ENCODE data around the gene NOSIP.

Gene NOSIP

DNA sequence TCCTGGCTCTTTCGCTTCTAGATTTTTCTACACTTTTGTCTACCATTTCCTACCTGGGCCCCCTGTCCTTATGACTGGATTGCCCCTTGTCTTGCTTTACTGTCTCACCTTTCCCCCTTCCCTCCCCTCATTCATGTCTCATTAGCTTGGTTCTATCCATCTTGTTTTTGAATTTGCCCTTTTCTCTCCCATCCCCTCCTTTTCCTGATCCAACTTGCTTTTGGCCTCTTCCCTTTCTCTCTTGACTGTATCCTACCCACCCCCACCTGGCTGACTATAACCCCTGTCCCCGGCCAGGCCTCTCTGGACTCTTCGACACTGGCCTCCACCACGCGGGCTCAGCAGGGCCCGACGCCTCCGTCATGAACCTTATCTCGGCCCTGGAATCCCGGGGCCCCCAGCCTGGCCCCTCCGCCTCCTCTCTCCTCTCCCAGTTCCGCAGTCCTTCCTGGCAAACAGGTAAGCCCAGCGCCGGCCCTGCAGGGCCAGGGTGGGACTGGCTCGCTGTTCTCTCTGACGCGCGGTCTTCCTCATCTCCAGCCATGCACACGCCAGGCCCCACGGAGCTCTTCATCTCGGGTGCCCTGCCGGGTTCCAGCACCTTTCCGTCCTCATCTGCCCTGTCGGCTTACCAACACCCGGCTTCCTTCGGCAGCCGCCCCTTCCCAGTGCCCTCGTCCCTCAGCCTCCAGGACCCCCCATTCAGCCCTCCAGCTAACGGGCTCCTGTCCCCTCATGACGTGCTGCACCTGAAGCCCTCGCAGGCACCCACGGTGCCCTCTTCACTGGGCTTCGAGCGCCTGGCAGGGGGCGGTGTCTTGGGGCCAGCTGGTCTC lies 14.0 kb upstream of the NOSIP start:
- no peak for DNase-seq

DNA sequence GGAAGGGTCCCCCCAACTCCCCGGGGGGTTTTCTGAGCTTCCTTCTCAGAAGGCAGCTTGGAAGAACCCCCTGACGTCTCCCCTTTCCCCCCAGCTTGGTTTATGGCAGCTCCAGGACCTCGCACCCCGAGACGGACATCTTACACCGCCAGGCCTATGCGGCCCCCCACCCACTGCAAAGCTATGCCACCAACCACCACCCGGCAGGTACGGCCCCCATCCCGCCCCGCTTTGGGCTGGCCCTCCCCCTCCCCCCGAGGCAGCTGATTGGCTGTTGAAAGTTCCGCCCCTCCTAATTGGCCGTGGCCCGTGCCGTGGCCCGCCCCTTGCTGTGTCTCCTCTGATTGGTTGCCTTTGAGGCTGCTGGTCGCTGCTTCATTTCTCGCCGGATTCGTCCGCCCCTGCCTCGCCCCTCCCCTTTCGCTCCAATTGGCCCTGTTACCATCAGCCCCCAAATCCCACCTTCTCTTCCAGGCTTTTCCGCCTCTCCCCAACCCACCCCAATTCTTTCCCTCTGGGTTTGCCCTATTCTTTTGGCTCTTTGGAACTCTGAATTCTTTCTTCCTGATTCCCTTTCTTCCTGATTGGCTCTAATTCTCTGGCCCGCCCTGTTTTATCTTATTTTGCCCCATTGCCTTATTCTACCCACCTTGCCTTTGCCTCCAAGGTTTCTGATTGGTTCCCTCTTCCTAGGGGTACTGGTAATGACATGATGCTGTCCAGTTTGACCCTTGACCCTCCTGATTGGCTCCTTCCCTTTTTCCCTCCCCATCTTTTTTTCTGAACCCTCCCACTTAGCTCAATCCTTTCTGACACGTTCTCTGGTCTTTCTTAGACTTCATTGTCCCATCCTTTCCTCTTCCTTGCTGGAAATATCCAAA lies 13.1 kb upstream of the NOSIP start:
- peak; percentile 48 for DNase-seq

DNA sequence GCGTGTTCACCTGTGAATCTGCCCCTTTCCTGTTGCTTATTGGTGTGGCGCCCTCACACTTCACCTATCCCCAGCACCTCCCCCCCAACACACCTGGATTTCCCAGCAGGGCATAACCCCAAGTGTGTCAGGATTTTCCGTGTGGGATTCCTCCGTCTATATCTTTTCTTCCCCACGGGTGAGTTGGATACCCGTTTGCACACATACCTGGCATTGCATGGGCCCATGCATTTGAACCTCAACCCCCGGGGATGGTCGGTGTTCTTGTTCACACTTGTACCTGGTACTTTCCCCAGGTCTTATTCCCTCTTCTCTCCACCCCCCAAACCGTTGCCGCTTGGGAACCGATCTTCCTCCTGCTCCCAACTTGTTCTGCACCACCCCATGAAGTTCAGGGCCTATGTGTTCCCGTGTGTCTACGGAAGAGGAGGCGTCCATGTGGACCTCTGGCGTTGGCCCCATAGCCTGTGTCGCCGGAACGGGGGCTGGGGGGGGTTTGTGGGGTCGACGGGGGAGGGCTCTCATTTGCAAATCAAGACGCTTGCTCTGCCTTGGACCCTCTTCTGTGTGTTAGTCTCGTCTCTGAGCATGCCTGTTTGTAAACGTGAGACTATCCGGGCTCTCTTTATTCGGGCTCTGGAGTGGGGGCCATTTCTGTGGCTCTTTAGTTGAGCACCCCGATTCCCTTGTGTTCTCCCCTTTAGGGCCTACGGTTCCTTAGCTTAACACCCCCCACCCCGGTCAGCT lies 12.3 kb upstream of the NOSIP start:
- DNase-seq: no peak

DNA sequence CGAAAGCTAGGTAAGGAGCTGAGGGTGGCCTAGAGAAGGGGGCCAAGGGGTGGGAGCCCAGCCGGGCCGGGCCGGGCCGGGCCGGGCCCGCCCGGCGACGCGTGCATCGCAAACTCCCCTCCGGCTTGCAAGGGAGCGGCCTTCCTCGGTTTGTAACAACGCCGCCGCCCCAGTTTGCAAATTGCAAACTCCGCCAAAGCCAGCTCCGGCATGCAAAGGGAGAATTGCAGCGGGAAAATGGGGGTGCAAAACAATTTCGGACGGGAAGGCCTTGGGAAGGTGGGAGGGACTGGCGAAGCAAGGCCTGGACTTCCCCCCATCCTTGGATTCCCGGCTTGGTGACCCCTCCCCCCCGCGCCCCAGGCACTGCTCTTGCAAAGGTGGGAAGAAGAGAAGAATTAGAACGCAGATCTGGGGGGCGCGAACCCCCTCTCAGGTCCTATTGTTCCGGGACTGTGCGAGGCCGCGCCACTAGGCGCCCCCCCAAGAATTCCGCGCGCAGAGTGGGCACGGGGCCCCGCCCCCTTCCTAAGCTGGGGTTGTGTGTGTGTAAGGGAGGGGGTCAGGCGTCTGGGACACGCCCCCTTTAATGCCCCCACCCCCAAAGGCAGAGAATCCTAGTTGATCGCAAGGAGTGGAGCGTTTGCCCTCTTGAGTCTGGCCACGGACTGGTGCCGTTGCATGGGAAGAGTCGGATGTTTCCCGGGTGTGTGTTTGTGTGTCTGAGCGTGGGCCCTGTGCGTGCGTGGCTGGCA lies 11.6 kb upstream of the NOSIP start:
- no peak for DNase-seq

DNA sequence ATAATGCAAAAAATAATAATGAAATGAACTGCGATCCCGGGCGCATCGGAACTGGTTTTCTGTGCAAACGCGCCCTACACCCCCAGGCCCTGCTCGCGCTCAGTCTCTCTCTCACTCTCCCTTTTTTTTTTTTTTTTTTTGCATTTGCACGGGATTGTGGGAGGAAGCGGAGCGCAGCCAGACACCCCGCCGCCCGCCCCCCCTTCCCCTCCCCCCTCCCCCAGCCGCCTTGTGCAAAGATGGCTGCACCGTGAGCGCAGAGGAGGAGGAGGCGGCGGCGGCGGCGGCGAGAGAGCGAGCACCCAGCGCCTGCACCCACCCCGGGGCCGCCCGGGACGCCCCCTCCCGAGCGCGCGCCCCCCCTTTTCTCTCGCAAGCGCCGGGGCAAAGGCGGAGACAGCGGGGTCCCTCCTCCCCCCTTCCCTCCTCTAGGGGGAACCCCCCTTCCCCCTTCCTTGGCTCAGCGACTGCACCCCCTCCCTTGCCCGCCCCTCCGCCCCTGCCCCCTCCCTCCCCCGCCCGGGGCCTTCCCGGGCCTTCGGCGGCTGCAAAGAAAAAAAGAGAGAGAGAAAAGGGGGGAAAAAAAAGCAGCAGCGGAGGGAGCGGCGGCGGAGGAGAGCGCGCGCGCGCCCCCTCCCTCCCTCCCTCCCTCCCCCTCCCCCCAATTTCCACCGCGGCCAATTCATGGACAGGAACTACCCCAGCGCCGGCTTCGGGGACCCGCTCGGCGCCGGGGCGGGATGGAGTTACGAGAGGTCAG lies 10.8 kb upstream of the NOSIP start, which contains the start of gene PRR12:
Gene PRR12, plus strand, starts transcription at position 212 of the 760 bp plus-strand sequence. Its CDS starts 473 bp downstream, at position 685.
- no peak for DNase-seq

DNA sequence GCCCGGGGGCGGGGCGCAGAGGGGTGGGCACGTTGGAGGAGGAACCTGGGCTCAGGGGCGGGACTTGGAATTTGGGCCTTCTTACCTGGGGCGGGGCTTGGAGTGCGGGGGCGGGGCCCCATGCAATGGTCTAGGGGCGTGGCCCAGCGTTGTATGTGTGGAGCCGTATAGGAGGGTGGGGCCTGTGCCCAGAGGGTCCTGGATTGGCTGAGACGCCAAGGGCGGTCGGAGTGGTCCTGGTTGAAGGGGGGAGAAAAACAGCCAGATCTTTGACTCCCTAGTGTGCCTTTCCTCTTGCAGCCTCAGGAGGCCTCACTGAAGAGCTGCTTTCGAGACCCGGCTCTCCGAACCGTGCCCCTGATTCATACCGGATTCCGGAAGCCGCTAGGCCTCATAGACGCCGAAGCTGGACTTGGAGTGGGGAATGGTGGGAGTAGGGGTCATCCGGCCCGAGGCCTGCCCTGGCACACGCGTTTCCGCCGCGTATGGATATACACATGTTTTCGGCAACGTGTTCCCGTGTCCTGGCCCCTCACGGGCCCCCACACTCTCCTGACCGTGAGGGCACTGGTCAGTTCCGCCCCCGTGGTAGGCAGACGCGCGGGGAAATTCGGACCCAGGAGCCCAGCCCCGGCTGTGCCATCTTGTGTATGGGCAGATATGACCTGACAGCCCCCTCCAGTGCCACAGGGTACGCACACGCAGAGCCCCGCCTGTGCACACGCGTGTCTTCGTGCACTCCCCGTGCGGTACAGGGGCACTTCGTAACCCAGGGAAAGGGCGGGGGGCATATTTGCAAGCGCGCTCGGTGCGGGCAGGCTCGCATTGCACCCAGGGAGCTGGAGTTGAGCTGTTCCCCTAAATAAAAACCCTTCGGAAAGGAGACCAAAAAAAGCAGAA lies 10.0 kb upstream of the NOSIP start:
- peak; percentile 85 for DNase-seq

DNA sequence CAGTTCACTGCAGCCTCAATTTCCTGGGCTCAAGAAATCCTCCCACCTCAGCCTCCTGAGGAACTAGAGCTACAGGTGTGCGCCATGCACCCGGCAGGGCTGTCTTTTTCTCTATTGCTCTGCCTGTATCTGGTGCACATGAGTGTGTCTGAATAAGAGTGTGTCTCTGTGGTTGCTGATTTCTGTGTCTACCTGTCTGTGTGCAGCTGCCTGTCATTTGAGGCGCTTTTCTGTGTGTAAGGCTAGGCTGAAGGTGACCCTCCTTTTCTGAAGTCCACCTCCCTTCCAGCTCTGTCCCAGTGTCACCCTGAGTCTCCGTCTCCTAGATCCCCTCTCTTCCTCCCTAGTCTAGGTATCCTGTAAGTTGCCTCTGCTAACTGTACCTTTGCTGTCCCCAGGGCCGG lies 9.1 kb upstream of the NOSIP start:
- no peak for DNase-seq

DNA sequence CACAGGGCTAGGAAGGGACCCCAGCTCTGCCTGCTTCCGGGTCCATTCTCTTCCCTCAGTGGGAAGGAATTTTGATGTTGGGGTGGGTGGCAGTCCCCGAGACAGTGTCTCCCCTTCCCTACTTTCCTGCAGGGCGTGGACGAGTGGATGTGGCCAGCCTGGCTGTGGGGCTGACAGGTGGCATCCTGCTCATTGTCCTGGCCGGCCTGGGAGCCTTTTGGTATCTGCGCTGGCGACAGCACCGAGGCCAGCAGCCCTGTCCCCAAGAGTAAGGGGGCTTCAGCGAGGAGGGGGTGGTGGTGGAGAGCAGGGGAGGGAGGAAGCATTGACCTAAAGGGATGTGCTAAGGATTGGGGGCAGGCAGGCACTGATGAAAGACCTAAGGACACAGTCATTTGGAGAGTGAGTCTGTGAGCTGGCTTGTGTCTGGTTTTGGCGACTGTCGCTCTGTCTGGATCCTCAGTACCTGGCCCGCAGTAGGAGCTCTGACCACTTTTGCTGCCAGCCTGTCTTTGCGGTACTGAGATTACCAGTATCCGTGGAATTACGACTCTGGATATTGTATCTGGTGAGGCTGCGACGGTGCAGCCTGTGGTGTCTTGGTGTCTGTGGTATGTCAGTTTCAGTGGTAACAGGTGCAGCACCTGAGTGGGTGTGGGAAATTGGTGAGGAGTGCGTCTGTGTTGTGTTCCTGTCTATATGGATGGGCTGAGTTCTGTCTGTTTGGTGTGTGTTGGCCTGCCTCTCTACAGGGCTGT lies 8.2 kb upstream of the NOSIP start:
- no peak for DNase-seq

DNA sequence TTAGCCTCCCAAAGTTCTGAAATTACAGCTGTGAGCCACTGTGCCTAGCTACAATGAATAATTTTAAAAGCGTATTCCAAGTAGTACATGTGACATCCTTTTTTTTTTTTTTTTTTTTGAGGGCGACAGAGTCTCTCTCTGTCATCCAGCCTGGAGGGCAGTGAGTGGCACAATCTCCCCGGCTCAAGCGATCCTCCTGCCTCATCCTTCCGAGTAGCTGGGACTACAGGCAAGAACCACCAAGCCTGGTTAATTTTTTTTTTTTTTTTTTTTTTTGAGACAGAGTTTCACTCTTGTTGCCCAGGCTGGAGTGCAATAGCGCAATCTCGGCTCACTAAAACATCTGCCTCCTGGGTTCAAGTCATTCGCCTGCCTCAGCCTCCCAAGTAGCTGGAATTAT lies 6.9 kb upstream of the NOSIP start:
- no peak for DNase-seq

DNA sequence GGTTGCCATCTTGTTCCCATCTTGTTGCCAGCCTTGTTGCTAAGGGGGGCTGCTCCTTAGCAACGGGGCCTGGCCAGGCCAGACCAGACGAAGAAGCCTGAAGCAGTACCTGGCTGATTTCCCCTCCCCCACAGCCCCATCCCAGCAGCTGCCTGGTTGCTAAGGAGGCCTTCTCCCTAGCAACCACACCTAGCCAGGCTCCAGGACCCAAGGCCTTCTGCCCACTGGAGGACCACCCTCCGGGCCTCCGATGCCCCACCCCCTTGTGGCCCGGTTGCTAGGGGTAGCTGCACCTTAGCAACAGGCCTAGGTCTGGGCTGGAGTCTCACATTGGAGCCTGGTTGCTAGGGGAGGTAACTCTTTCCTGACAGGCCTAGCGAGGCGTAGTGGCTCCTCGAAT lies 4.7 kb upstream of the NOSIP start:
- DNase-seq: no peak

DNA sequence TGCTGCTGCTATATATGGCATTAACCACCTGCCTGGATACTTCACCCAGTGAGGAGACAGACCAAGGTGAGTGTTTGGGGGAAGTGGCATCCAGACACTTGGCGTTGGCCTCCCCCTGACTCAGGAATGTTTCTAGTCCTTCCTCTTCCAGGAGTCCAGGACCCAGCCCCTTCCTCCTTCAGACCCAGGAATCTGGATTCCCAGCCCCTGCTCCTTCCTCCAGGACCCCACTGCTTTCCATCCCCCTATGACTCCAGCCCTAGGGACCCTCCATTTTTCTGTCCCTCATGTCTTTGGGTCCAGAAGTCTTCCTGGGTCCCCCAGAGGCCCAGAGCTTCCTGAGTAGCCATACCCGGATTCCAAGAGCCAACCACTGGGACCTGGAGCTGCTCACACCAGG lies 2.9 kb upstream of the NOSIP start:
- DNase-seq: no peak

DNA sequence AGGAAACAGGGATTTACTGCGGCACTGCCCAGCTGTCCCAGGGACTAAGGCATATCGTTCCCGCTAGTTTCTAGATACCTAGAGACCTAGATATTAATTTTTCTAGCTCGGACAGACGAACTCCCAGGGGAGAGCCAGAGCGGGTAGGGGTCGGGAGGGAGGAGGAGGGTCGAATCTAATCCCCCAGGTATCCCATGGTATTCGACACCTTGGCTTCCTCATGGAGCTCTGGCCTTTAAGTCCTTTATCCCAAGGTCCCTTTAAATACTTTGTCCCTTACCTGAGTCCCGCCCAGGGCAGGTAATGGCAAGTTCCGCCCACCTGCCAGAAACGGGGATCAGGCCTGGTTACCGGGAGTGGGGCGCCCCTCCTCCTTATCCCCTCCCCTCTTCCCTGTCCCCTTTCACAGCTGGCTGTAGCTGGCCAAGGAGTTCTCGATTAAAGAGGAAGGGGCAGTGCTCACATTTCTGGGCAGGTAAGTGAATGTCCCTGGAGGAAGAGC lies 702 bp upstream of the NOSIP start, which contains the start of gene PRRG2:
Gene PRRG2, plus strand, starts transcription at position 310 of the 502 bp plus-strand sequence. CDS start 1,904 bp downstream, outside the sequence.
- no peak for DNase-seq

DNA sequence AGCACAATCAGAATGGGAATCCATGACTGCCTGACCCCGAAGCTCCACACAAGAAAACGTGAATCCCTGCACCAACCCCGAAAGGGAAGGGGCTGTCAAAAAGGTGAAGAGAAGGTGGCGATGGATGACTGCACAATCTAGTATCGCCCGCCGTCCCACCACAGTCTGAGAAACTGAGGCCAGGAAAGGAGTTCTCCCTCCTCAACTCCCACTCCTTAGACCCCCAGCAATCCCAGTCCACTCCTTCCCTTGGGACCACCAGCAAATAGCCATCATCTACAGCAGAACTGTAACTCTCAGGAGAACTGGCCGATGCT lies 451 bp downstream of the NOSIP start:
- DNase-seq: no peak

DNA sequence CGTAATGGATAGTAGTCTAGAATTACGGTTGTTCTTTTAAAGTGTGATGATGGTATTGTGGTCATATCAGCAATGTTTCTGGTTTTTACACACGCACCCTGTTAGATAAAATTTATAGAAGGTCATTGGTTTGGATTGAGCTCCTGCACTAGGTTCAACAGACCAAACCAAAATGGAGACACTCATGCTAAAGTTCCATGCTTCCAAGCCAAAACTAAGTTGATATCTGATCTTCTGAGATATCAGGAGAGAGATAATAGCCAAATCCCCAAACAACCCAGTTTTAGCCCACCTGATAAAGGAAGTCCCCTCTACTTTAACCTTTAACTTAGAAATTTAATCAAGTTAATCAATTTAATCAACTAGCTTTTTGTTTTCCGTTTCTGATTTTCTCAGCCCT lies 1.2 kb downstream of the NOSIP start:
- no peak for DNase-seq

DNA sequence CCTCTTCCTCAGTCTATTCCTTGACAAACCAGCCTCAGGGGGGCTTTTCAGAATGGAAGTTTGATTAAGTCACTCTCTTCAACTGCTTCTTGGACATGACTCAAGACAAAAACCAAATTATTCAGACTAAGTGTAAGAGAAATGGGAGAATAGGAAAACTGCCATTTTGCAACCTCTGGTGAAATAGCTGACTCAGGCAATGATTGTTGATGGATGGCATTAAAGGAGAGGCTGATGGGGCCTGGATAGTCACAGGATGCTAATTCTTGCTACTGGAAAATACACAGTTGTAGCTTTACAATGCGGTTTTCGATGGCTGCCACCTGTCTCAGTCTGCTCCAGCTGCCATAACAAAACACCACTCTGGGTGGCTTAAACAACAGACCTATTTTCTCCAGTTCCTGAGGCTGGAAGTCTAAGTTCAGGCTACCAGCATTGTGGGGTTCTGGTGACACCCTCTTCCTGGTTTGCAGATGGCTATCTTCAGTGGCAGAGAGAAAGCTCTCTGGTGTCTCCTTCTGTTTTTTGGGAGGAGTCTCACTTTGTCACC lies 6.1 kb downstream of the NOSIP start:
- no peak for DNase-seq

DNA sequence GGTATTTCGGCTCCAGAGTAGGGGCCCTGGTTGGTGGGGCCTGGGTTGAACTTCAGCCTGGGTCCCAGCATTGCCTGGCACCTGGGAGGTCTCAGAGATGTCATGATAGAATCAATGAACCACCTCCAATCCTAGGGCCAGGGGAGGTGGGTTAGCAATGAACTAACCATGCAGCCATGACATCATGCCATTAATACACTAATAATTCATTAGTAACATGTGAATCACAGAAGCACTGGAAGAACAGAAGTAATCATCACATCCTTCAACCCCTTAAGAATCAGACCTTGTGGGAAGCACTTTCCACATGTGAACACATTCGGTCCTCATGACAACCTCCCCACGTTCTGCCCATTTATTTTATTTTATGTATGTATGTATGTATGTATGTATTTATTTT lies 6.9 kb downstream of the NOSIP start:
- no peak for DNase-seq

DNA sequence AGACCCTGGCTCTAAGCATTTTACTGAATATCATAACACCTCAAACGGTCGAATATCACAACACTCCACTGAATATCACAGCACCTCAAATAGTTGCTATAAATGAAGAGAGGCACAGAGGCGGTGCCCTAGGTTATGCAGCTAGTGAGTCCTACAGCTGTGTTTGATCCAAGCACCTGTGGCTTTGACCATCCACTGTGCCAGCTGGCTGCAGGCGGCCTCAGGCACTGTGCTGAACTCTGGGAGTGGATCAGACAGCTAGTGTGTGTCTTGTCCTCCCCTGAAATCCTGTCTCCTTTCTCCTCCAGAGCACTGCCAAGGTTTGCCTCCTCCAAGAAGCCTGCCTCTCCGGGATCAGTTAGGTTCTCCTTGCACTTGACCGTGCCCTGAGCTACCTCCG lies 7.3 kb downstream of the NOSIP start:
- no peak for DNase-seq

DNA sequence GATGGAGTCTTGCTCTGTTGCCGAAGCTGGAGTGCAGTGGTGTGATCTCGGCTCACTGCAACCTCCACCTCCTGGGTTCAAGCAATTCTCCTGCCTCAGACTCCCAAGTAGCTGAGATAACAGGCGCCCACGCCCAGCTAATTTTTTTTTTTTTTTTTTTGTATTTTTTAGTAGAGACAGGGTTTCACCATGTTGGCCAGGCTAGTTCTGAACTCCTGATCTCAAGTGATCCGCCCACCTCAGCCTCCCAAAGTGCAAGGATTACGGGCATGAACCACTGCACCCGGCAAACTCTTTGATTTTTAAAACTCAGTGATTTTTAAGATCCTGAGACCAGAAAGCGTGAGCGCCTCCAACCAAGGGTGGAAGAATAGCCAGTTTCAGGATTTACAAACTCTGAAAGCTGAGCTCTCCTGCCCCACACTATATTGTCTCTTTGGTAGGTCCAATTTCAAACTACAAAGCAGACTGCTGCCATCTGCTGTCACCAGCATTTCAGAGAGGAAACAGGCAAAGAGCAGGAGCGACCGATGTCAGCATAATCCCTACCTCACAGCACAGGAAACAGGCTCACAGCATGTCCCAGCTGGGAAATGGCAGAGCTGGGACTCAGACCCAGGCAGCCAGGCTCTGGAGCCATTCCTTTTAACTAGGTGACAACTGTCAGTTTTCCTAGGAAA lies 9.2 kb downstream of the NOSIP start:
- no peak for DNase-seq
